ENCODE measurements around the gene PDCD4. TPM values are rescaled to one million over a fixed set of nuclear protein-coding genes. Genes with fewer than 3 reads are reported as not detected.

The PDCD4 gene
- total and polyA plus RNA-seq, 2 of the 13 experiments (the other 11 are each of a cell fraction or from before 2014, with no cell fraction given): 22.8 to 56.2 TPM

DNA sequence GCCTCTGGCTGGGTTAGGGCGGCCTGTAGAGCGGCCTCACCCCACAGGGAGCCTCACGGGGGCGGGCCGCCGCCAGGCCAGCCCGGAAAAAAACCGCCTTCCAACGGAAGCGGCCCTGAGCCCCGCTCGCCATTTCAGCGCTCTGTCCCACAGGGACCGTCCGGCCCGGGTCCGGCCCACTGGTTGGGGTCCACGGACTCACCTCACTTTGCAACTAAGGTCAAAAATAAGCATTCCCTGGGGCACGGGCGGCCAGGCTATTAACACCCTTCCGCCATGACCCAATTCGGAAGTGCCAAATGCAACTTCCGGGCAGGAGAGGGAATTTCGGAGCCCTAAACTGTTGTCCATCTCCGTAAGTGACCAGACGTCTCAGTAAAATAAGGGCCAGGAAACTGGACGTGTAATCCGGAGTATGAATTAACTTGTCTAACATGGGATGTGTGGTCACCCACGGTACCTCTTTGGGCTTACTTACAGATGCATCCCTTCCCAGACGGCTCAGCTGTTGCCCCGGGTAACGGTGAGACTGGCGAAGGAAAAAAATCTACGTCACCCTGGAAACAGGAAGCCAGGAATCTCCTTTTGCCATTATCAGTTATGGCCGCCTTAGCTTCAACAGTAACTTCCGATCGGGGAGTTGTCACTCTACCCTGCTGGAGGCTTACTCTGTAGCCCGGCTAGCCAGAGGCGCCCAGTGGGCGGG is 47.1 kb downstream of the PDCD4 start, which contains the start of gene BBIP1 (continued):
- TF ChIP-seq, protein P1, sequence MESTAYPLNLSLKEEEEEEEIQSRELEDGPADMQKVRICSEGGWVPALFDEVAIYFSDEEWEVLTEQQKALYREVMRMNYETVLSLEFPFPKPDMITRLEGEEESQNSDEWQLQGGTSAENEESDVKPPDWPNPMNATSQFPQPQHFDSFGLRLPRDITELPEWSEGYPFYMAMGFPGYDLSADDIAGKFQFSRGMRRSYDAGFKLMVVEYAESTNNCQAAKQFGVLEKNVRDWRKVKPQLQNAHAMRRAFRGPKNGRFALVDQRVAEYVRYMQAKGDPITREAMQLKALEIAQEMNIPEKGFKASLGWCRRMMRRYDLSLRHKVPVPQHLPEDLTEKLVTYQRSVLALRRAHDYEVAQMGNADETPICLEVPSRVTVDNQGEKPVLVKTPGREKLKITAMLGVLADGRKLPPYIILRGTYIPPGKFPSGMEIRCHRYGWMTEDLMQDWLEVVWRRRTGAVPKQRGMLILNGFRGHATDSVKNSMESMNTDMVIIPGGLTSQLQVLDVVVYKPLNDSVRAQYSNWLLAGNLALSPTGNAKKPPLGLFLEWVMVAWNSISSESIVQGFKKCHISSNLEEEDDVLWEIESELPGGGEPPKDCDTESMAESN (CRISPR knock-in tag; conservative IDR thresholded peaks at IDR 0.05): peak; percentile 74; the same call in 1 of the 2 replicates
- TF ChIP-seq CREB1 (IDR thresholded peaks at IDR 0.05) (peak; percentile 91), CREB1 (CRISPR knock-in tag; IDR thresholded peaks at IDR 0.05) (peak; percentile 94), TSC22D2 (CRISPR knock-in tag; IDR thresholded peaks at IDR 0.05; ENCODE audit: borderline replicate concordance) (no peak), JUND (CRISPR knock-in tag; IDR thresholded peaks at IDR 0.05) (peak; percentile 22; the same call in 1 of the 2 replicates), TAF1 (CRISPR knock-in tag; IDR thresholded peaks at IDR 0.05) (peak; percentile 77), ATF1 (CRISPR knock-in tag; IDR thresholded peaks at IDR 0.05) (peak; percentile 89), CAMTA2 (CRISPR knock-in tag; IDR thresholded peaks at IDR 0.05; ENCODE audit: borderline replicate concordance) (no peak), ZNF510 (CRISPR knock-in tag; IDR thresholded peaks at IDR 0.05; ENCODE audit: low read depth) (0 out of 2 replicates have a peak, but pooled peaks have one; percentile 20), ZNF891 (CRISPR knock-in tag; IDR thresholded peaks at IDR 0.05) (peak; percentile 92), ZNF33A (CRISPR knock-in tag; IDR thresholded peaks at IDR 0.05; ENCODE audit: borderline replicate concordance) (peak; percentile 86; the same call in 1 of the 2 replicates)
- TF ChIP-seq, protein P2, sequence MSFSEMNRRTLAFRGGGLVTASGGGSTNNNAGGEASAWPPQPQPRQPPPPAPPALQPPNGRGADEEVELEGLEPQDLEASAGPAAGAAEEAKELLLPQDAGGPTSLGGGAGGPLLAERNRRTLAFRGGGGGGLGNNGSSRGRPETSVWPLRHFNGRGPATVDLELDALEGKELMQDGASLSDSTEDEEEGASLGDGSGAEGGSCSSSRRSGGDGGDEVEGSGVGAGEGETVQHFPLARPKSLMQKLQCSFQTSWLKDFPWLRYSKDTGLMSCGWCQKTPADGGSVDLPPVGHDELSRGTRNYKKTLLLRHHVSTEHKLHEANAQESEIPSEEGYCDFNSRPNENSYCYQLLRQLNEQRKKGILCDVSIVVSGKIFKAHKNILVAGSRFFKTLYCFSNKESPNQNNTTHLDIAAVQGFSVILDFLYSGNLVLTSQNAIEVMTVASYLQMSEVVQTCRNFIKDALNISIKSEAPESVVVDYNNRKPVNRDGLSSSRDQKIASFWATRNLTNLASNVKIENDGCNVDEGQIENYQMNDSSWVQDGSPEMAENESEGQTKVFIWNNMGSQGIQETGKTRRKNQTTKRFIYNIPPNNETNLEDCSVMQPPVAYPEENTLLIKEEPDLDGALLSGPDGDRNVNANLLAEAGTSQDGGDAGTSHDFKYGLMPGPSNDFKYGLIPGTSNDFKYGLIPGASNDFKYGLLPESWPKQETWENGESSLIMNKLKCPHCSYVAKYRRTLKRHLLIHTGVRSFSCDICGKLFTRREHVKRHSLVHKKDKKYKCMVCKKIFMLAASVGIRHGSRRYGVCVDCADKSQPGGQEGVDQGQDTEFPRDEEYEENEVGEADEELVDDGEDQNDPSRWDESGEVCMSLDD (CRISPR knock-in tag; IDR thresholded peaks at IDR 0.05; ENCODE audit: borderline replicate concordance): 0 out of 2 replicates have a peak, but pooled peaks have one; percentile 73
- TF ChIP-seq, protein P3, sequence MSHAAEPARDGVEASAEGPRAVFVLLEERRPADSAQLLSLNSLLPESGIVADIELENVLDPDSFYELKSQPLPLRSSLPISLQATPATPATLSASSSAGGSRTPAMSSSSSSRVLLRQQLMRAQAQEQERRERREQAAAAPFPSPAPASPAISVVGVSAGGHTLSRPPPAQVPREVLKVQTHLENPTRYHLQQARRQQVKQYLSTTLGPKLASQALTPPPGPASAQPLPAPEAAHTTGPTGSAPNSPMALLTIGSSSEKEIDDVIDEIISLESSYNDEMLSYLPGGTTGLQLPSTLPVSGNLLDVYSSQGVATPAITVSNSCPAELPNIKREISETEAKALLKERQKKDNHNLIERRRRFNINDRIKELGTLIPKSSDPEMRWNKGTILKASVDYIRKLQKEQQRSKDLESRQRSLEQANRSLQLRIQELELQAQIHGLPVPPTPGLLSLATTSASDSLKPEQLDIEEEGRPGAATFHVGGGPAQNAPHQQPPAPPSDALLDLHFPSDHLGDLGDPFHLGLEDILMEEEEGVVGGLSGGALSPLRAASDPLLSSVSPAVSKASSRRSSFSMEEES (CRISPR knock-in tag; IDR thresholded peaks at IDR 0.05): peak; percentile 38; the same call in 1 of the 2 replicates
- TF ChIP-seq, protein P4, sequence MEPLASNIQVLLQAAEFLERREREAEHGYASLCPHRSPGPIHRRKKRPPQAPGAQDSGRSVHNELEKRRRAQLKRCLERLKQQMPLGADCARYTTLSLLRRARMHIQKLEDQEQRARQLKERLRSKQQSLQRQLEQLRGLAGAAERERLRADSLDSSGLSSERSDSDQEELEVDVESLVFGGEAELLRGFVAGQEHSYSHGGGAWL (CRISPR knock-in tag; IDR thresholded peaks at IDR 0.05): peak; percentile 60
- TF ChIP-seq, protein P5, sequence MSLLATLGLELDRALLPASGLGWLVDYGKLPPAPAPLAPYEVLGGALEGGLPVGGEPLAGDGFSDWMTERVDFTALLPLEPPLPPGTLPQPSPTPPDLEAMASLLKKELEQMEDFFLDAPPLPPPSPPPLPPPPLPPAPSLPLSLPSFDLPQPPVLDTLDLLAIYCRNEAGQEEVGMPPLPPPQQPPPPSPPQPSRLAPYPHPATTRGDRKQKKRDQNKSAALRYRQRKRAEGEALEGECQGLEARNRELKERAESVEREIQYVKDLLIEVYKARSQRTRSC (CRISPR knock-in tag; IDR thresholded peaks at IDR 0.05; ENCODE audit: low read depth): peak; percentile 17; the same call in 1 of the 2 replicates
- TF ChIP-seq, protein P6, sequence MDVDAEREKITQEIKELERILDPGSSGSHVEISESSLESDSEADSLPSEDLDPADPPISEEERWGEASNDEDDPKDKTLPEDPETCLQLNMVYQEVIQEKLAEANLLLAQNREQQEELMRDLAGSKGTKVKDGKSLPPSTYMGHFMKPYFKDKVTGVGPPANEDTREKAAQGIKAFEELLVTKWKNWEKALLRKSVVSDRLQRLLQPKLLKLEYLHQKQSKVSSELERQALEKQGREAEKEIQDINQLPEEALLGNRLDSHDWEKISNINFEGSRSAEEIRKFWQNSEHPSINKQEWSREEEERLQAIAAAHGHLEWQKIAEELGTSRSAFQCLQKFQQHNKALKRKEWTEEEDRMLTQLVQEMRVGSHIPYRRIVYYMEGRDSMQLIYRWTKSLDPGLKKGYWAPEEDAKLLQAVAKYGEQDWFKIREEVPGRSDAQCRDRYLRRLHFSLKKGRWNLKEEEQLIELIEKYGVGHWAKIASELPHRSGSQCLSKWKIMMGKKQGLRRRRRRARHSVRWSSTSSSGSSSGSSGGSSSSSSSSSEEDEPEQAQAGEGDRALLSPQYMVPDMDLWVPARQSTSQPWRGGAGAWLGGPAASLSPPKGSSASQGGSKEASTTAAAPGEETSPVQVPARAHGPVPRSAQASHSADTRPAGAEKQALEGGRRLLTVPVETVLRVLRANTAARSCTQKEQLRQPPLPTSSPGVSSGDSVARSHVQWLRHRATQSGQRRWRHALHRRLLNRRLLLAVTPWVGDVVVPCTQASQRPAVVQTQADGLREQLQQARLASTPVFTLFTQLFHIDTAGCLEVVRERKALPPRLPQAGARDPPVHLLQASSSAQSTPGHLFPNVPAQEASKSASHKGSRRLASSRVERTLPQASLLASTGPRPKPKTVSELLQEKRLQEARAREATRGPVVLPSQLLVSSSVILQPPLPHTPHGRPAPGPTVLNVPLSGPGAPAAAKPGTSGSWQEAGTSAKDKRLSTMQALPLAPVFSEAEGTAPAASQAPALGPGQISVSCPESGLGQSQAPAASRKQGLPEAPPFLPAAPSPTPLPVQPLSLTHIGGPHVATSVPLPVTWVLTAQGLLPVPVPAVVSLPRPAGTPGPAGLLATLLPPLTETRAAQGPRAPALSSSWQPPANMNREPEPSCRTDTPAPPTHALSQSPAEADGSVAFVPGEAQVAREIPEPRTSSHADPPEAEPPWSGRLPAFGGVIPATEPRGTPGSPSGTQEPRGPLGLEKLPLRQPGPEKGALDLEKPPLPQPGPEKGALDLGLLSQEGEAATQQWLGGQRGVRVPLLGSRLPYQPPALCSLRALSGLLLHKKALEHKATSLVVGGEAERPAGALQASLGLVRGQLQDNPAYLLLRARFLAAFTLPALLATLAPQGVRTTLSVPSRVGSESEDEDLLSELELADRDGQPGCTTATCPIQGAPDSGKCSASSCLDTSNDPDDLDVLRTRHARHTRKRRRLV (CRISPR knock-in tag; IDR thresholded peaks at IDR 0.05): peak; percentile 40; the same call in 1 of the 2 replicates
